Upper lobe of left lung (tissue), 6 donors: Measurements from ENCODE around the gene TRIM37. TPM values are rescaled to one million over a fixed set of nuclear protein-coding genes. Genes with fewer than 3 reads are reported as not detected.

Experiments used
- ATAC-seq, 2 donors: fragments of 200-7000 bp; cut with Tn5 transposase; one replicate each; pipeline ENCODE4 v1.9.1; 2022; ENCODE audit warnings: mild to moderate bottlenecking in 2 of 2, moderate library complexity in 2 of 2; ENCODE audit not compliant: low FRiP score in 2 of 2
- DNase-seq, 2 donors: peaks; one replicate each; pipeline ENCODE4 v3.0.0-alpha.2; 2019 to 2020
- H3K27ac ChIP-seq, 4 donors: fragments of 200-600 bp; sonication (generic); one replicate each; pipeline ENCODE4 v1.5.1; 2016 to 2019
- H3K27me3 ChIP-seq, 4 donors: fragments of 200-600 bp; sonication (generic); one replicate each; pipeline ENCODE4 v1.5.1; 2017 to 2019
- H3K36me3 ChIP-seq, 4 donors: fragments of 200-600 bp; sonication (generic); one replicate each; pipeline ENCODE4 v1.5.1; 2016 to 2019
- H3K4me1 ChIP-seq, 4 donors: fragments of 200-600 bp; sonication (generic); one replicate each; pipeline ENCODE4 v1.5.1; 2018 to 2019
- H3K4me3 ChIP-seq, 4 donors: fragments of 200-600 bp; sonication (generic); one replicate each; pipeline ENCODE4 v1.5.1; 2017 to 2019; ENCODE audit warnings: mild to moderate bottlenecking in 2 of 4, moderate library complexity in 1 of 4
- H3K9me3 ChIP-seq, 4 donors: fragments of 200-600 bp; sonication (generic); one replicate each; pipeline ENCODE4 v1.5.1; 2018 to 2019
- CTCF ChIP-seq, 6 experiments: fragments of 450-650 bp in 4 of 6; fragments of 200-600 bp in 2 of 6; sonication (generic) in 2 of 6; IDR thresholded peaks; one replicate each; pipeline ENCODE4 v1.5.1; 2016 to 2019; ENCODE audit warnings: antibody characterized with exemption in 6 of 6
- EP300 ChIP-seq, 4 donors: sonication (generic); formaldehyde crosslinking; IDR thresholded peaks; one replicate each; pipeline ENCODE4 v1.5.1; 2017; ENCODE audit warnings: antibody characterized with exemption in 4 of 4, control low read depth in 2 of 4
- POLR2A ChIP-seq, 4 donors: fragments of 450-650 bp; IDR thresholded peaks; one replicate each; pipeline ENCODE4 v1.5.1; 2016 to 2017; ENCODE audit warnings: antibody characterized with exemption in 4 of 4, mild to moderate bottlenecking in 2 of 4
- POLR2AphosphoS5 ChIP-seq, 2 donors: sonication (generic); formaldehyde crosslinking; IDR thresholded peaks; one replicate each; pipeline ENCODE4 v1.5.1; 2017; ENCODE audit warnings: antibody characterized with exemption in 2 of 2
- WGBS, 2 donors: methylation state at CpG; one replicate each; pipeline ENCODE4 v1.1.5; 2017 to 2018; 5-methylcytosine and 5-hydroxymethylcytosine counted together
- total RNA-seq, 6 donors: library from RNA; depleted of rRNA in 4 of 6; stranded (reverse); fragments of >200 nt in 4 of 6; gene quantifications; one replicate each; pipeline versions ENCODE4 v1.1.0 to v1.2.1, GENCODE V29; 2016 to 2021
- donor health status: DM: no; HTN: no; CAD: no; lungs with moderate emphysema.
- donor health status: DM: no; HTN: yes; CAD: no; lungs with severe emphysema.

The TRIM37 gene
- total RNA-seq, 6 donors from 2014 or later, result 13.0 to 30.4 (median 21.5) TPM

GRCh38 chr17:58989629-58990028 lies 117.1 kb downstream of the TRIM37 start:
- ATAC-seq (no peak), DNase-seq (no peak)
- Histone ChIP-seq H3K4me1 (peaks cover 0 to 6% (median 4%) of the 10 kb centered on the region in 4 donors), H3K36me3 (no peaks in the 10 kb centered on the region), H3K9me3 (no peaks in the 10 kb centered on the region), H3K27me3 (no peaks in the 10 kb centered on the region), H3K27ac (no peak overlapping the region), H3K4me3 (no peak overlapping the region)
- TF ChIP-seq POLR2A (IDR thresholded peaks at IDR 0.05) (no peak), POLR2AphosphoS5 (IDR thresholded peaks at IDR 0.05) (no peak), EP300 (IDR thresholded peaks at IDR 0.05) (no peak), CTCF (IDR thresholded peaks at IDR 0.05) (no peak)
- 48 to 93% methylated on average over 2 of the region's 2 CpGs for WGBS, 2 donors

DNA sequence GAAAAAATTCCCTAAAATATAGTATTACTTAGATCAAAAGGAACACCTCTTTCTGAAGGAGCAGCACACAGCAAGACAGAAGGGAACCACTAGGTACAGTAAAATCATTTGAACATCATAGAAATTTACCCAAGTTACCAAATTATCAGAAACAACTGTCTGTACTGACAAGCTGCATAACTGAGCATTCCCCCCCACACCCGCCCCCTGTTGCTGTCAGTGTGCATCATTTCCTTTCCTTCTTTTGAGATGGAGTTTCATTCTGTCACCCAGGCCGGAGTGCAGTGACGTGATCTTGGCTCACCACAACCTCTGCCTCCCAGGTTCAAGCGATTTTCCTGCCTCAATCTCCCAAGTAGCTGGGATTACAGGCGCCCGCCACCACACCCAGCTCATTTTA lies 120.7 kb downstream of the TRIM37 start:
- WGBS, 2 donors, result 84 to 91% methylated on average over 6 of the region's 6 CpGs
- H3K4me3 ChIP-seq, result no peak overlapping the region
- peaks cover 0 to 4% (median 0%) of the 10 kb centered on the region in 4 donors for H3K4me1 ChIP-seq
- no peaks in the 10 kb centered on the region for H3K36me3 ChIP-seq
- no peak for DNase-seq
- H3K27ac ChIP-seq, result no peak overlapping the region
- no peaks in the 10 kb centered on the region for H3K27me3 ChIP-seq
- TF ChIP-seq POLR2A (IDR thresholded peaks at IDR 0.05) (no peak), CTCF (IDR thresholded peaks at IDR 0.05) (no peak), POLR2AphosphoS5 (IDR thresholded peaks at IDR 0.05) (no peak), EP300 (IDR thresholded peaks at IDR 0.05) (no peak)
- H3K9me3 ChIP-seq, result no peaks in the 10 kb centered on the region
- no peak for ATAC-seq

DNA sequence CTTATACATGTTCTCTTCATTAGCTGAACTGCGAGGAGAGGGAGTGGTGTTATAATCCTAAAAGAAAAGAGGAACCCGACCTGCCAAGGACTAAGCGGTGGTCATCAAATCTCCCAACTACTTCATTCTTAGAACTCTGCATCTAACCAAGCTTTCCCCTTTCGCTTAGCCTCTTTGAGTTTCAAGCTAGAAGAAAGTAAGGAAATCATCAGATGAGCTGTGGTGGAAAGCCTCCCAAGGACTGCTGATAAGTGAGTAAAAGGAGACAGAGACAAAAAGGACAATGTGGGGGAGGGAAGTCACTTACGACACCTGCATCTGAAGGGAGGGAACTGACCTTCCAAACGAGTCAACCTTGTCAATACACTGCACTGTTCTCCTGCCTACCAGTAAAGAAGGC lies 121.3 kb downstream of the TRIM37 start:
- Histone ChIP-seq H3K4me3 (no peak overlapping the region), H3K27me3 (no peaks in the 10 kb centered on the region), H3K27ac (no peak overlapping the region), H3K9me3 (no peaks in the 10 kb centered on the region), H3K4me1 (peaks cover 0 to 4% (median 0%) of the 10 kb centered on the region in 4 donors), H3K36me3 (no peaks in the 10 kb centered on the region)
- TF ChIP-seq EP300 (IDR thresholded peaks at IDR 0.05) (no peak), POLR2A (IDR thresholded peaks at IDR 0.05) (no peak), POLR2AphosphoS5 (IDR thresholded peaks at IDR 0.05) (no peak), CTCF (IDR thresholded peaks at IDR 0.05) (no peak)
- 70 to 71% methylated on average over 6 of the region's 6 CpGs for WGBS, 2 donors
- no peak for ATAC-seq
- no peak for DNase-seq

- DNase-seq (no peak), ATAC-seq (no peak)
- Histone ChIP-seq H3K4me1 (peaks cover 0 to 4% (median 0%) of the 10 kb centered on the region in 4 donors), H3K9me3 (no peaks in the 10 kb centered on the region), H3K27me3 (no peaks in the 10 kb centered on the region), H3K4me3 (no peak overlapping the region), H3K36me3 (no peaks in the 10 kb centered on the region), H3K27ac (no peak overlapping the region)
- TF ChIP-seq POLR2AphosphoS5 (IDR thresholded peaks at IDR 0.05), result no peak
- no peak for TF ChIP-seq CTCF (IDR thresholded peaks at IDR 0.05)
- no peak for TF ChIP-seq POLR2A (IDR thresholded peaks at IDR 0.05)
- TF ChIP-seq EP300 (IDR thresholded peaks at IDR 0.05), result no peak
- 84 to 95% methylated on average over 3 of the region's 3 CpGs for WGBS, 2 donors
Observed at GRCh38 chr17:58982626-58983025, 124.1 kb downstream of the TRIM37 start.

GRCh38 chr17:58980706-58981481 lies 125.8 kb downstream of the TRIM37 start:
- ATAC-seq, result no peak
- Histone ChIP-seq H3K9me3 (no peaks in the 10 kb centered on the region), H3K4me1 (peaks cover 0 to 4% (median 0%) of the 10 kb centered on the region in 4 donors), H3K27ac (no peak overlapping the region), H3K4me3 (no peak overlapping the region), H3K36me3 (no peaks in the 10 kb centered on the region), H3K27me3 (no peaks in the 10 kb centered on the region)
- DNase-seq, result no peak
- WGBS, 2 donors, result 92 to 94% methylated on average over 3 of the region's 3 CpGs
- no peak for TF ChIP-seq CTCF (IDR thresholded peaks at IDR 0.05)
- TF ChIP-seq EP300 (IDR thresholded peaks at IDR 0.05), result no peak
- TF ChIP-seq POLR2A (IDR thresholded peaks at IDR 0.05), result no peak
